Caco-2 (cell line): ENCODE measurements around the gene WNK2. TPM values are rescaled to one million over a fixed set of nuclear protein-coding genes. Genes with fewer than 3 reads are reported as not detected.

Experiments used
- BruUV-seq: library from RNA; stranded (reverse); fragments of 400-500 nt; replicated peaks from 2 replicates; lab custom pipeline; 2021; lab: Mats Ljungman, UMichigan
- CTCF ChIA-PET: fragments of 300-600 bp; sonication (Branson Sonifier 250); formaldehyde crosslinking; loops from one replicate; lab custom pipeline; 2022; ENCODE audit warnings: antibody characterized with exemption; lab: Charles Lee
- POLR2A ChIA-PET: fragments of 300-600 bp; sonication (Branson Sonifier 250); formaldehyde crosslinking; loops from one replicate; lab custom pipeline; 2022; ENCODE audit warnings: antibody characterized with exemption; lab: Charles Lee
- DNase-seq, 2 experiments: peaks; one replicate each; pipeline versions ENCODE4 v3.0.0 to v3.0.0-alpha.2; 2020 to 2022
- H3K27me3 ChIP-seq: replicated peaks from 2 replicates; pipeline ENCODE4 v1.6.0; 2011; ENCODE audit warnings: low read length; ENCODE audit not compliant: control insufficient read depth, insufficient read depth
- H3K36me3 ChIP-seq: 2 replicates; pipeline ENCODE4 v1.5.1; 2011; ENCODE audit warnings: low read length; ENCODE audit not compliant: control insufficient read depth, insufficient read depth
- H3K4me1 ChIP-seq: fragments of 250-450 bp; sonication (Bioruptor Pico); 2 replicates; pipeline ENCODE4 v1.5.1; 2020; ENCODE audit warnings: mild to moderate bottlenecking
- H3K4me3 ChIP-seq: 2 replicates; pipeline ENCODE4 v1.5.1; 2011; ENCODE audit warnings: low read depth, mild to moderate bottlenecking, control low read depth, low read length
- H3K9me3 ChIP-seq: fragments of 250-450 bp; sonication (Bioruptor Pico); 2 replicates; pipeline ENCODE4 v1.5.1; 2020; ENCODE audit warnings: mild to moderate bottlenecking, moderate library complexity
- H3K27ac Mint-ChIP-seq: one replicate; pipeline ENCODE4 v1.8.0; 2022; ENCODE audit warnings: mixed read lengths; ENCODE audit not compliant: unreplicated experiment
- H3K27me3 Mint-ChIP-seq: one replicate; pipeline ENCODE4 v1.8.0; 2022; ENCODE audit warnings: mixed read lengths; ENCODE audit not compliant: insufficient read depth, unreplicated experiment
- H3K36me3 Mint-ChIP-seq: one replicate; pipeline ENCODE4 v1.8.0; 2022; ENCODE audit warnings: mild to moderate bottlenecking, mixed read lengths; ENCODE audit not compliant: insufficient read depth, unreplicated experiment
- H3K4me1 Mint-ChIP-seq: one replicate; pipeline ENCODE4 v1.8.0; 2022; ENCODE audit warnings: low read depth, mixed read lengths; ENCODE audit not compliant: unreplicated experiment
- H3K4me3 Mint-ChIP-seq: one replicate; pipeline ENCODE4 v1.8.0; 2022; ENCODE audit warnings: mild to moderate bottlenecking, moderate library complexity, mixed read lengths; ENCODE audit not compliant: unreplicated experiment
- H3K9me3 Mint-ChIP-seq: one replicate; pipeline ENCODE4 v1.8.0; 2022; ENCODE audit warnings: mixed read lengths; ENCODE audit not compliant: unreplicated experiment
- CTCF ChIP-seq, 2 experiments: fragments of 200-600 bp in 1 of 2; IDR thresholded peaks; 1 replicate in 1 of 2; 2 replicates in 1 of 2; pipeline versions ENCODE4 v1.5.1 to v1.8.0; 2011 to 2022; ENCODE audit warnings: antibody characterized with exemption in 1 of 2, control low read depth in 1 of 2, inconsistent platforms in 1 of 2, low read depth in 1 of 2, low read length in 1 of 2, mild to moderate bottlenecking in 1 of 2, moderate library complexity in 1 of 2; ENCODE audit not compliant: insufficient read depth in 1 of 2, severe bottlenecking in 1 of 2, unreplicated experiment in 1 of 2
- intact Hi-C: fragments of 100-400 bp; cut with micrococcal nuclease; formaldehyde crosslinking; loops from one replicate; pipeline ENCODE4 v1.10.0; 2022; ENCODE audit not compliant: unreplicated experiment
- total RNA-seq: library from RNA; stranded (reverse); gene quantifications from 2 replicates; pipeline ENCODE4 v1.2.3, GENCODE V29; 2022

WNK2 gene
- total RNA-seq, 1 experiment from 2014 or later = 21.7 TPM

GRCh38 chr9:93221044-93221443, 37.1 kb downstream of the WNK2 start:
- no peaks in the 10 kb centered on the region for H3K36me3 ChIP-seq
- H3K36me3 Mint-ChIP-seq = no peaks in the 10 kb centered on the region
- no peaks in the 10 kb centered on the region for H3K27me3 Mint-ChIP-seq
- intact Hi-C loops = no loop called here
- no peaks in the 10 kb centered on the region for H3K4me1 Mint-ChIP-seq
- no peak for DNase-seq
- ChIA-PET POLR2A (no interaction called here), CTCF (no interaction called here)
- peaks cover 2% of the 10 kb centered on the region for H3K9me3 Mint-ChIP-seq
- H3K4me1 ChIP-seq = no peaks in the 10 kb centered on the region
- no peak for TF ChIP-seq CTCF (IDR thresholded peaks at IDR 0.05; ENCODE audit: insufficient read depth in 1 of 2, low read depth in 1 of 2, low read length in 1 of 2, severe bottlenecking in 1 of 2, unreplicated experiment in 1 of 2)
- H3K27me3 ChIP-seq = no peaks in the 10 kb centered on the region
- BruUV-seq = no TSS peak
- no peak overlapping the region for H3K4me3 ChIP-seq
- H3K4me3 Mint-ChIP-seq = no peak overlapping the region
- no peaks in the 10 kb centered on the region for H3K9me3 ChIP-seq
- H3K27ac Mint-ChIP-seq = no peak overlapping the region

- ChIA-PET CTCF (no interaction called here), POLR2A (no interaction called here)
- no peak for DNase-seq
- no peak overlapping the region for H3K4me3 ChIP-seq
- no peak for TF ChIP-seq CTCF (IDR thresholded peaks at IDR 0.05; ENCODE audit: insufficient read depth in 1 of 2, low read depth in 1 of 2, low read length in 1 of 2, severe bottlenecking in 1 of 2, unreplicated experiment in 1 of 2)
- no peaks in the 10 kb centered on the region for H3K4me1 Mint-ChIP-seq
- intact Hi-C loops = no loop called here
- no peaks in the 10 kb centered on the region for H3K27me3 Mint-ChIP-seq
- no peaks in the 10 kb centered on the region for H3K9me3 ChIP-seq
- BruUV-seq = no TSS peak
- H3K36me3 Mint-ChIP-seq = no peaks in the 10 kb centered on the region
- H3K36me3 ChIP-seq = no peaks in the 10 kb centered on the region
- no peaks in the 10 kb centered on the region for H3K4me1 ChIP-seq
- H3K4me3 Mint-ChIP-seq = no peak overlapping the region
- no peaks in the 10 kb centered on the region for H3K9me3 Mint-ChIP-seq
- H3K27ac Mint-ChIP-seq = no peak overlapping the region
- no peaks in the 10 kb centered on the region for H3K27me3 ChIP-seq
Measured at GRCh38 chr9:93222890-93223259, 38.9 kb downstream of the WNK2 start.

- no peak overlapping the region for H3K27ac Mint-ChIP-seq
- Histone ChIP-seq H3K4me1 (no peaks in the 10 kb centered on the region), H3K9me3 (no peaks in the 10 kb centered on the region), H3K27me3 (no peaks in the 10 kb centered on the region), H3K36me3 (no peaks in the 10 kb centered on the region), H3K4me3 (no peak overlapping the region)
- no peaks in the 10 kb centered on the region for H3K4me1 Mint-ChIP-seq
- no peak overlapping the region for H3K4me3 Mint-ChIP-seq
- H3K27me3 Mint-ChIP-seq = no peaks in the 10 kb centered on the region
- DNase-seq = no peak
- ChIA-PET POLR2A (no interaction called here), CTCF (no interaction called here)
- H3K36me3 Mint-ChIP-seq = no peaks in the 10 kb centered on the region
- intact Hi-C loops = no loop called here
- BruUV-seq = no TSS peak
- TF ChIP-seq CTCF (IDR thresholded peaks at IDR 0.05; ENCODE audit: insufficient read depth in 1 of 2, low read depth in 1 of 2, low read length in 1 of 2, severe bottlenecking in 1 of 2, unreplicated experiment in 1 of 2) = no peak
- no peaks in the 10 kb centered on the region for H3K9me3 Mint-ChIP-seq
Measured at GRCh38 chr9:93223260-93224180, 39.6 kb downstream of the WNK2 start.
